ENCODE measurements around the gene ROMO1. TPM values are rescaled to one million over a fixed set of nuclear protein-coding genes. Genes with fewer than 3 reads are reported as not detected.

Gene ROMO1
- total RNA-seq, 2 experiments from 2014 or later: 32.9 to 35.8 TPM

- Mint-ChIP-seq H3K27ac (peak overlapping the region; percentile 47), H3K9me3 (no peaks in the 10 kb centered on the region), H3K27me3 (no peaks in the 10 kb centered on the region), H3K4me1 (ENCODE audit: low read depth) (peaks cover 55% of the 10 kb centered on the region), H3K4me3 (no peak overlapping the region), H3K36me3 (ENCODE audit: low read depth) (peaks cover 96% of the 10 kb centered on the region)
- H3K9me3 ChIP-seq (ENCODE audit: control insufficient read depth in 1 of 2, insufficient read depth in 1 of 2, low read length in 2 of 2): no peaks in the 10 kb centered on the region
- DNase-seq (no peak), ATAC-seq (ENCODE audit: poor library complexity) (no peak)
- intact Hi-C loops (cut with DNase I, micrococcal nuclease): loop anchor here (5.0 to 10.0 kb wide), 3 partner anchors 45 to 1165 kb away; partner anchors contain the start of genes PHF20 (in 1 of the 2) and SPAG4 (in 1 of the 2)
- H3K4me1 ChIP-seq (ENCODE audit: insufficient read depth, low read length): peaks cover 27% of the 10 kb centered on the region
- ChIA-PET CTCF (interaction anchor here (1.0 to 2.9 kb wide), 3 partner anchors 10 to 156 kb away, joined by 3 to 12 read pairs (median 8); partner anchors contain the start of gene RBM39), POLR2A (interaction anchor here (0.9 to 1.7 kb wide), 6 partner anchors 9 to 113 kb away, joined by 3 to 8 read pairs (median 4); partner anchors contain the start of genes NFS1, RBM39, ROMO1 and SPAG4)
- no peak overlapping the region for H3K4me3 ChIP-seq (ENCODE audit: low read length)
- no peaks in the 10 kb centered on the region for H3K27me3 ChIP-seq (ENCODE audit: control insufficient read depth in 1 of 2, insufficient read depth in 2 of 2, low read length in 2 of 2)
- TF ChIP-seq CTCF (IDR thresholded peaks at IDR 0.05): no peak
- no peak overlapping the region for H3K27ac ChIP-seq (ENCODE audit: low read depth in 1 of 2, low read length in 2 of 2)
- H3K36me3 ChIP-seq (ENCODE audit: insufficient read depth, low read length): peaks cover 97% of the 10 kb centered on the region
Measured at GRCh38 chr20:35729283-35729807, 30.1 kb downstream of the ROMO1 start.

GRCh38 chr20:35729836-35730582 is 30.8 kb downstream of the ROMO1 start:
- ChIA-PET POLR2A (interaction anchor here (0.6 to 3.5 kb wide), 8 partner anchors 9 to 114 kb away, joined by 3 to 31 read pairs (median 4); partner anchors contain the start of genes NFS1, RBM39, ROMO1 and SPAG4), CTCF (interaction anchor here (1.2 to 2.9 kb wide), 3 partner anchors 9 to 12 kb away, joined by 7 to 12 read pairs (median 8); partner anchors contain the start of gene RBM39)
- Histone ChIP-seq H3K4me1 (ENCODE audit: insufficient read depth, low read length) (peaks cover 27% of the 10 kb centered on the region), H3K4me3 (ENCODE audit: low read length) (no peak overlapping the region), H3K9me3 (ENCODE audit: control insufficient read depth in 1 of 2, insufficient read depth in 1 of 2, low read length in 2 of 2) (no peaks in the 10 kb centered on the region), H3K27me3 (ENCODE audit: control insufficient read depth in 1 of 2, insufficient read depth in 2 of 2, low read length in 2 of 2) (no peaks in the 10 kb centered on the region), H3K36me3 (ENCODE audit: insufficient read depth, low read length) (peaks cover 97% of the 10 kb centered on the region), H3K27ac (ENCODE audit: low read depth in 1 of 2, low read length in 2 of 2) (no peak overlapping the region)
- H3K4me3 Mint-ChIP-seq: peak overlapping the region; percentile 35
- ATAC-seq (ENCODE audit: poor library complexity): no peak
- H3K9me3 Mint-ChIP-seq: no peaks in the 10 kb centered on the region
- no peak for TF ChIP-seq CTCF (IDR thresholded peaks at IDR 0.05)
- peaks cover 55% of the 10 kb centered on the region for H3K4me1 Mint-ChIP-seq (ENCODE audit: low read depth)
- intact Hi-C loops (cut with DNase I, micrococcal nuclease): loop anchor here (2.0 to 10.0 kb wide), 5 partner anchors 13 to 1165 kb away; partner anchors contain the start of genes PHF20 (in 1 of the 2) and SPAG4 (in 1 of the 2)
- peaks cover 96% of the 10 kb centered on the region for H3K36me3 Mint-ChIP-seq (ENCODE audit: low read depth)
- no peaks in the 10 kb centered on the region for H3K27me3 Mint-ChIP-seq
- peak overlapping the region; percentile 47 for H3K27ac Mint-ChIP-seq
- DNase-seq: no peak

GRCh38 chr20:35730583-35731468 is 31.6 kb downstream of the ROMO1 start:
- Mint-ChIP-seq H3K4me1 (ENCODE audit: low read depth) (peaks cover 56% of the 10 kb centered on the region), H3K27ac (no peak overlapping the region), H3K36me3 (ENCODE audit: low read depth) (peaks cover 96% of the 10 kb centered on the region), H3K9me3 (no peaks in the 10 kb centered on the region), H3K27me3 (no peaks in the 10 kb centered on the region), H3K4me3 (peak overlapping the region; percentile 54)
- no peaks in the 10 kb centered on the region for H3K27me3 ChIP-seq (ENCODE audit: control insufficient read depth in 1 of 2, insufficient read depth in 2 of 2, low read length in 2 of 2)
- H3K36me3 ChIP-seq (ENCODE audit: insufficient read depth, low read length): peaks cover 98% of the 10 kb centered on the region
- POLR2A ChIA-PET: interaction anchor here (0.6 to 3.5 kb wide), 7 partner anchors 8 to 105 kb away, joined by 3 to 31 read pairs (median 3); partner anchors contain the start of genes NFS1, RBM39 and ROMO1
- ATAC-seq (ENCODE audit: poor library complexity): no peak
- no peak for DNase-seq
- no peak overlapping the region for H3K27ac ChIP-seq (ENCODE audit: low read depth in 1 of 2, low read length in 2 of 2)
- H3K9me3 ChIP-seq (ENCODE audit: control insufficient read depth in 1 of 2, insufficient read depth in 1 of 2, low read length in 2 of 2): no peaks in the 10 kb centered on the region
- H3K4me1 ChIP-seq (ENCODE audit: insufficient read depth, low read length): peaks cover 29% of the 10 kb centered on the region
- no peak overlapping the region for H3K4me3 ChIP-seq (ENCODE audit: low read length)
- no peak for TF ChIP-seq CTCF (IDR thresholded peaks at IDR 0.05)
- intact Hi-C loops (cut with DNase I, micrococcal nuclease): loop anchor here (2.0 to 5.0 kb wide), 2 partner anchors 14 to 156 kb away; no protein-coding TSS in a partner anchor
- CTCF ChIA-PET: interaction anchor here (1.2 to 2.9 kb wide), 2 partner anchors 8 to 11 kb away, joined by 7 to 8 read pairs; partner anchors contain the start of gene RBM39

All from CD4-positive, alpha-beta T cell (primary cell).